GM19193 (cell line): ENCODE results near the gene LHB.

Source experiments
- POLR2A ChIP-seq: IDR thresholded peaks from 4 replicates; pipeline ENCODE4 v1.6.1; 2011; ENCODE audit not compliant: insufficient read depth, insufficient read length; ENCODE audit errors: extremely low read depth

Gene LHB

GRCh38 chr19:49004964-49005614 lies 11.8 kb downstream of the LHB start:
- TF ChIP-seq POLR2A: no peak

GRCh38 chr19:49004133-49004532 lies 12.8 kb downstream of the LHB start:
- no peak for TF ChIP-seq POLR2A

- TF ChIP-seq POLR2A: no peak
Observed at GRCh38 chr19:48999481-49000325, 17.2 kb downstream of the LHB start.

- no peak for TF ChIP-seq POLR2A
Observed at GRCh38 chr19:48997972-48998371, 18.9 kb downstream of the LHB start.

- TF ChIP-seq POLR2A: no peak
Observed at GRCh38 chr19:48994035-48994386, 22.9 kb downstream of the LHB start.

GRCh38 chr19:48993175-48994034 lies 23.5 kb downstream of the LHB start, which contains the start of the genes GYS1 and RUVBL2:
GYS1 (minus strand) TSS chr19:48993309; CDS start chr19:48993112, 197 bp downstream.
RUVBL2 (plus strand) TSS chr19:48993887; CDS start chr19:48993912, 25 bp downstream.
- TF ChIP-seq POLR2A: peak; percentile 81

- no peak for TF ChIP-seq POLR2A
Observed at GRCh38 chr19:48992581-48993174, 24.2 kb downstream of the LHB start.

GRCh38 chr19:48991873-48992580 lies 24.9 kb downstream of the LHB start:
- TF ChIP-seq POLR2A: no peak

GRCh38 chr19:48991011-48991609 lies 25.8 kb downstream of the LHB start:
- TF ChIP-seq POLR2A: no peak

DNA sequence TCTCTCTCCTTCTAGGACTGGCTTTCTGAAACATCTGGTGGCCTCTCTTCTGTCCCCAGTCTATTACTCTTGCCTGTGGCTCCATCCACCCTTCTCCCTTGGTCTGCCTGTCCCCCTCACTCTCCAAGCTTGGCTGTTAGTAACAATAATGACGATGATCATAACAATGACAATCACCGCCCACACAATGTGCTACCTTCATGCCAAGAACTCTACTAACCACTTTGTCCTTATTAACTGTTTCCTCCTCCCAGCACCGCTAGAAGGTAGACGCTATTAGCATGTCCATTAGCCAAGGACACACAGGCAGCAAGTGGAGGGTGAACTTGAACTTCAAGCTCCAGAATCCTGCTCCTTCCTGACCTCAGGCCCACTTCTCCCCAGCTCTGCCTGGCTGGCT lies 26.5 kb downstream of the LHB start:
- TF ChIP-seq POLR2A: no peak

GRCh38 chr19:48989701-48990291 lies 27.1 kb downstream of the LHB start:
- TF ChIP-seq POLR2A: no peak

- no peak for TF ChIP-seq POLR2A
Observed at GRCh38 chr19:48988860-48989259, 28.0 kb downstream of the LHB start.

GRCh38 chr19:48988286-48988685 lies 28.6 kb downstream of the LHB start:
- no peak for TF ChIP-seq POLR2A
